Liver (tissue), 9 donors: Measurements from ENCODE around the gene SBNO1. TPM values are rescaled to one million over a fixed set of nuclear protein-coding genes. Genes with fewer than 3 reads are reported as not detected.
A peak's percentile ranks its signal among the peaks of the same experiment; 100 is the strongest.

Experiments used
- DNase-seq: peaks from one replicate; pipeline ENCODE4 v3.0.0-alpha.2; 2017; ENCODE audit warnings: low spot score
- H3K27ac ChIP-seq, 2 donors: one replicate each; pipeline ENCODE4 v1.7.0; 2013; ENCODE audit warnings: inconsistent platforms in 2 of 2, low read length in 2 of 2, control low read depth in 1 of 2, low read depth in 1 of 2, mild to moderate bottlenecking in 1 of 2
- H3K27me3 ChIP-seq, 4 donors: one replicate each; pipeline versions ENCODE4 v1.6.1 to v1.7.0; 2013; ENCODE audit warnings: low read length in 3 of 4, inconsistent platforms in 1 of 4, mild to moderate bottlenecking in 1 of 4, moderate library complexity in 1 of 4; ENCODE audit not compliant: control insufficient read depth in 4 of 4, insufficient read depth in 4 of 4
- H3K36me3 ChIP-seq, 4 donors: one replicate each; pipeline versions ENCODE4 v1.6.1 to v1.7.0; 2013; ENCODE audit warnings: low read length in 3 of 4, mild to moderate bottlenecking in 3 of 4, low read depth in 1 of 4, moderate library complexity in 1 of 4; ENCODE audit not compliant: control insufficient read depth in 4 of 4, insufficient read depth in 3 of 4
- H3K4me1 ChIP-seq, 4 donors: one replicate each; pipeline versions ENCODE4 v1.6.1 to v1.7.0; 2013; ENCODE audit warnings: low read length in 3 of 4, mild to moderate bottlenecking in 3 of 4, moderate library complexity in 1 of 4; ENCODE audit not compliant: control insufficient read depth in 4 of 4, insufficient read depth in 4 of 4
- H3K4me3 ChIP-seq, 3 donors: one replicate each; pipeline versions ENCODE4 v1.6.1 to v1.7.0; 2013; ENCODE audit warnings: low read length in 3 of 3, control low read depth in 1 of 3, low read depth in 1 of 3, mild to moderate bottlenecking in 1 of 3
- H3K9ac ChIP-seq, 2 donors: one replicate each; pipeline ENCODE4 v1.7.0; 2013; ENCODE audit warnings: low read length in 2 of 2, mild to moderate bottlenecking in 2 of 2, moderate library complexity in 2 of 2, control low read depth in 1 of 2, low read depth in 1 of 2
- H3K9me3 ChIP-seq, 4 donors: one replicate each; pipeline versions ENCODE4 v1.6.1 to v1.7.0; 2013; ENCODE audit warnings: low read length in 3 of 4; ENCODE audit not compliant: control insufficient read depth in 4 of 4
- ATF3 ChIP-seq: IDR thresholded peaks from 2 replicates; pipeline ENCODE4 v1.6.1; 2016; ENCODE audit warnings: antibody characterized with exemption
- CTCF ChIP-seq: fragments of 150-350 bp; IDR thresholded peaks from 2 replicates; pipeline ENCODE4 v1.5.1; 2017; ENCODE audit warnings: improper control_type of control experiment, low read depth, low read length; ENCODE audit not compliant: missing input control
- FOXA1 ChIP-seq: IDR thresholded peaks from 2 replicates; pipeline ENCODE4 v1.6.1; 2016; ENCODE audit warnings: antibody characterized with exemption
- FOXA2 ChIP-seq: IDR thresholded peaks from 2 replicates; pipeline ENCODE4 v1.6.1; 2016; ENCODE audit warnings: antibody characterized with exemption
- GABPA ChIP-seq, 2 donors: IDR thresholded peaks in 1 of 2; conservative IDR thresholded peaks in 1 of 2; 2 replicates each; pipeline ENCODE4 v1.6.1; 2016; ENCODE audit warnings: antibody characterized with exemption in 2 of 2, mild to moderate bottlenecking in 1 of 2, moderate library complexity in 1 of 2
- HNF4A ChIP-seq, 2 donors: conservative IDR thresholded peaks; 2 replicates each; pipeline ENCODE4 v1.6.1; 2016; ENCODE audit warnings: antibody characterized with exemption in 2 of 2, mild to moderate bottlenecking in 2 of 2
- HNF4G ChIP-seq: IDR thresholded peaks from 2 replicates; pipeline ENCODE4 v1.6.1; 2016; ENCODE audit warnings: antibody characterized with exemption
- JUND ChIP-seq, 2 donors: IDR thresholded peaks; 2 replicates each; pipeline ENCODE4 v1.6.1; 2016; ENCODE audit warnings: antibody characterized with exemption in 2 of 2
- NR2F2 ChIP-seq: IDR thresholded peaks from 2 replicates; pipeline ENCODE4 v1.6.1; 2016; ENCODE audit warnings: antibody characterized with exemption
- REST ChIP-seq: IDR thresholded peaks from 2 replicates; pipeline ENCODE4 v1.6.1; 2016; ENCODE audit warnings: antibody characterized with exemption, mild to moderate bottlenecking
- RXRA ChIP-seq, 2 donors: IDR thresholded peaks; 2 replicates each; pipeline ENCODE4 v1.6.1; 2017 to 2018; ENCODE audit warnings: antibody characterized with exemption in 2 of 2, mild to moderate bottlenecking in 1 of 2
- SP1 ChIP-seq: IDR thresholded peaks from 2 replicates; pipeline ENCODE4 v1.6.1; 2018; ENCODE audit warnings: antibody characterized with exemption, mild to moderate bottlenecking
- TAF1 ChIP-seq: conservative IDR thresholded peaks from 2 replicates; pipeline ENCODE4 v1.6.1; 2016; ENCODE audit warnings: antibody characterized with exemption, mild to moderate bottlenecking
- YY1 ChIP-seq: IDR thresholded peaks from 2 replicates; pipeline ENCODE4 v1.6.1; 2016; ENCODE audit warnings: antibody characterized with exemption, mild to moderate bottlenecking
- ZBTB33 ChIP-seq: IDR thresholded peaks from 2 replicates; pipeline ENCODE4 v1.6.1; 2016; ENCODE audit warnings: antibody characterized with exemption
- WGBS: extraction: QIAGEN DNeasy Blood & Tissue Kit; methylation state at CpG from one replicate; pipeline ENCODE4 v1.1.7; 2013; 5-methylcytosine and 5-hydroxymethylcytosine counted together
- polyA plus RNA-seq, 2 donors: library from polyadenylated mRNA; stranded (reverse) in 1 of 2; unstranded in 1 of 2; fragments of 200-250 nt in 1 of 2; fragments of >200 nt in 1 of 2; fragmentation: Nextera tagmentation in 1 of 2; extraction: Ambion mirVana in 1 of 2; gene quantifications; one replicate each; pipeline versions ENCODE4 v1.2.1 to v1.2.3, GENCODE V29; 2013 to 2015
- total RNA-seq, 2 donors: library from RNA; depleted of rRNA; stranded (reverse); fragments of >200 nt; gene quantifications; one replicate each; pipeline ENCODE4 v1.2.3, GENCODE V29; 2014
- donor health status: healthy.
- donor health status: healthy.
- donor health status: healthy.
- donor health status: healthy.
- donor health status: healthy.

The SBNO1 gene
- total and polyA plus RNA-seq, 4 donors = 4.0 to 19.8 (median 10.4) TPM

- Histone ChIP-seq H3K27ac (no peak overlapping the region), H3K4me1 (no peaks in the 10 kb centered on the region), H3K36me3 (peaks cover 3 to 69% (median 59%) of the 10 kb centered on the region in 4 donors), H3K4me3 (no peak overlapping the region), H3K9ac (no peak overlapping the region), H3K27me3 (no peaks in the 10 kb centered on the region), H3K9me3 (no peaks in the 10 kb centered on the region)
- TF ChIP-seq HNF4A (conservative IDR thresholded peaks at IDR 0.05) (no peak), NR2F2 (no peak), GABPA (IDR thresholded peaks at IDR 0.05 in 1 of 2, conservative IDR thresholded peaks at IDR 0.05 in 1 of 2) (no peak), FOXA1 (no peak), REST (no peak), FOXA2 (no peak), SP1 (no peak), ATF3 (no peak)
- DNase-seq = no peak
- 61% methylated on average over 3 of the region's 3 CpGs for WGBS
Observed at GRCh38 chr12:123305136-123305535, 59.5 kb downstream of the SBNO1 start.

GRCh38 chr12:123293178-123293760 is 71.4 kb downstream of the SBNO1 start:
- peaks cover 0 to 11% (median 6%) of the 10 kb centered on the region in 4 donors for H3K4me1 ChIP-seq
- DNase-seq = no peak
- no peak overlapping the region for H3K4me3 ChIP-seq
- WGBS = 58% methylated on average over 9 of the region's 9 CpGs
- TF ChIP-seq ATF3 (peak; percentile 30), FOXA2 (no peak), JUND (IDR thresholded peaks at IDR 0.05) (no peak), RXRA (IDR thresholded peaks at IDR 0.05) (peak in 1 of 2 donors; percentile 8), GABPA (IDR thresholded peaks at IDR 0.05 in 1 of 2, conservative IDR thresholded peaks at IDR 0.05 in 1 of 2) (no peak), YY1 (peak; percentile 50), HNF4G (peak; percentile 23), HNF4A (conservative IDR thresholded peaks at IDR 0.05) (peak; percentile 65 to 76)
- H3K9me3 ChIP-seq = no peaks in the 10 kb centered on the region
- no peak overlapping the region for H3K27ac ChIP-seq
- H3K27me3 ChIP-seq = no peaks in the 10 kb centered on the region
- no peak overlapping the region for H3K9ac ChIP-seq
- peaks cover 15 to 41% (median 29%) of the 10 kb centered on the region in 4 donors for H3K36me3 ChIP-seq

- DNase-seq = no peak
- H3K36me3 ChIP-seq = peaks cover 6 to 19% (median 12%) of the 10 kb centered on the region in 4 donors
- H3K9ac ChIP-seq = no peak overlapping the region
- H3K9me3 ChIP-seq = no peaks in the 10 kb centered on the region
- peaks cover 0 to 11% (median 6%) of the 10 kb centered on the region in 4 donors for H3K4me1 ChIP-seq
- H3K27me3 ChIP-seq = no peaks in the 10 kb centered on the region
- no peak overlapping the region for H3K4me3 ChIP-seq
- no peak overlapping the region for H3K27ac ChIP-seq
- WGBS = 97% methylated on average over 11 of the region's 11 CpGs
- no peak for TF ChIP-seq YY1
- no peak for TF ChIP-seq ZBTB33
- no peak for TF ChIP-seq CTCF
- TF ChIP-seq FOXA2 = no peak
- no peak for TF ChIP-seq ATF3
- TF ChIP-seq TAF1 = no peak
Observed at GRCh38 chr12:123289911-123290310, 74.7 kb downstream of the SBNO1 start.
